GM10266 (cell line): Measurements from ENCODE around the gene PRSS58.

Experiments used
- DNase-seq: peaks from one replicate; pipeline ENCODE4 v3.0.0; 2012; ENCODE audit errors: extremely low spot score
- CTCF ChIP-seq: IDR thresholded peaks from 2 replicates; pipeline ENCODE4 v1.5.1; 2012; ENCODE audit warnings: mild to moderate bottlenecking, low read depth; ENCODE audit not compliant: control insufficient read depth, insufficient read depth; ENCODE audit errors: missing control alignments

Gene PRSS58

GRCh38 chr7:142231716-142232115 lies 26.1 kb downstream of the PRSS58 start:
- DNase-seq = no peak
- TF ChIP-seq CTCF = no peak

- no peak for DNase-seq
- no peak for TF ChIP-seq CTCF
Observed at GRCh38 chr7:142228537-142229104, 29.2 kb downstream of the PRSS58 start.
